Dendritic cell treated with granulocyte-macrophage colony-stimulating factor and Interleukin-4, amounts not matched to agents 40 ng/mL and 50 ng/mL, for 4 days (primary cell): ENCODE results near the gene ILK.

Experiments used
- H3K27ac Mint-ChIP-seq: one replicate; pipeline ENCODE4 v1.8.0; 2022; ENCODE audit warnings: mild to moderate bottlenecking, mixed read lengths
- H3K27me3 Mint-ChIP-seq: one replicate; pipeline ENCODE4 v1.8.0; 2022; ENCODE audit warnings: mild to moderate bottlenecking, mixed read lengths
- H3K36me3 Mint-ChIP-seq: one replicate; pipeline ENCODE4 v1.8.0; 2022; ENCODE audit warnings: low read depth, mixed read lengths
- H3K4me1 Mint-ChIP-seq: one replicate; pipeline ENCODE4 v1.8.0; 2022; ENCODE audit warnings: low read depth, mixed read lengths
- H3K4me3 Mint-ChIP-seq: one replicate; pipeline ENCODE4 v1.8.0; 2022; ENCODE audit warnings: mild to moderate bottlenecking, moderate library complexity, mixed read lengths
- H3K9me3 Mint-ChIP-seq: one replicate; pipeline ENCODE4 v1.8.0; 2022; ENCODE audit warnings: mixed read lengths
- intact Hi-C: fragments of 100-400 bp; cut with micrococcal nuclease; formaldehyde crosslinking; loops from one replicate; pipeline ENCODE4 v1.15.0; 2022

Gene ILK

GRCh38 chr11:6603287-6604080 lies at the start of gene ILK, which contains the start of gene RRP8:
Gene ILK, plus strand, starts transcription at chr11:6603774. Its CDS starts 498 bp downstream, at chr11:6604272.
Gene RRP8, minus strand, starts transcription at chr11:6603616. Its CDS starts 114 bp downstream, at chr11:6603502.
- intact Hi-C loops: loop anchor here (1.0 to 10.0 kb wide), 6 partner anchors 9 to 219 kb away; partner anchors contain the start of genes ARFIP2, MRPL17, TAF10 and TIMM10B
- peaks cover 50% of the 10 kb centered on the region for H3K36me3 Mint-ChIP-seq
- no peaks in the 10 kb centered on the region for H3K27me3 Mint-ChIP-seq
- H3K4me3 Mint-ChIP-seq: no peak within 1 kb of the TSS
- no peak within 1 kb of the TSS for H3K27ac Mint-ChIP-seq
- no peaks in the 10 kb centered on the region for H3K9me3 Mint-ChIP-seq
- peaks cover 16% of the 10 kb centered on the region for H3K4me1 Mint-ChIP-seq

GRCh38 chr11:6554828-6555706 lies 48.5 kb upstream of the ILK start:
- intact Hi-C loops: no loop called here
- Mint-ChIP-seq H3K4me1 (peaks cover 5% of the 10 kb centered on the region), H3K9me3 (no peaks in the 10 kb centered on the region), H3K36me3 (peaks cover 9% of the 10 kb centered on the region), H3K27ac (no peak overlapping the region), H3K27me3 (peaks cover 2% of the 10 kb centered on the region), H3K4me3 (no peak overlapping the region)

- Mint-ChIP-seq H3K36me3 (peaks cover 9% of the 10 kb centered on the region), H3K9me3 (no peaks in the 10 kb centered on the region)
These were observed 47.2 kb upstream of the ILK start for GRCh38 chr11:6556139-6556949.

GRCh38 chr11:6557063-6557462 lies 46.5 kb upstream of the ILK start:
- peaks cover 2% of the 10 kb centered on the region for H3K27me3 Mint-ChIP-seq
- H3K36me3 Mint-ChIP-seq: peaks cover 9% of the 10 kb centered on the region
- no peak overlapping the region for H3K27ac Mint-ChIP-seq
- H3K4me3 Mint-ChIP-seq: no peak overlapping the region
- peaks cover 11% of the 10 kb centered on the region for H3K4me1 Mint-ChIP-seq
- H3K9me3 Mint-ChIP-seq: no peaks in the 10 kb centered on the region
- intact Hi-C loops: no loop called here

More at GRCh38 chr11:6556139-6556949, 47.2 kb upstream of the ILK start:
- Mint-ChIP-seq H3K27me3 (peaks cover 2% of the 10 kb centered on the region), H3K4me1 (peaks cover 5% of the 10 kb centered on the region), H3K27ac (no peak overlapping the region), H3K4me3 (no peak overlapping the region)
- intact Hi-C loops: no loop called here

- Mint-ChIP-seq H3K4me1 (peaks cover 11% of the 10 kb centered on the region), H3K36me3 (peaks cover 9% of the 10 kb centered on the region), H3K9me3 (no peaks in the 10 kb centered on the region), H3K27ac (no peak overlapping the region), H3K27me3 (peaks cover 2% of the 10 kb centered on the region), H3K4me3 (no peak overlapping the region)
- intact Hi-C loops: no loop called here
These were observed 45.6 kb upstream of the ILK start for GRCh38 chr11:6557761-6558674.

GRCh38 chr11:6559369-6559768 lies 44.2 kb upstream of the ILK start:
- no peak overlapping the region for H3K27ac Mint-ChIP-seq
- no peaks in the 10 kb centered on the region for H3K9me3 Mint-ChIP-seq
- H3K36me3 Mint-ChIP-seq: peaks cover 15% of the 10 kb centered on the region
- H3K27me3 Mint-ChIP-seq: peaks cover 2% of the 10 kb centered on the region
- H3K4me1 Mint-ChIP-seq: peaks cover 11% of the 10 kb centered on the region
- no peak overlapping the region for H3K4me3 Mint-ChIP-seq
- intact Hi-C loops: no loop called here

- Mint-ChIP-seq H3K36me3 (peaks cover 15% of the 10 kb centered on the region), H3K9me3 (no peaks in the 10 kb centered on the region), H3K27me3 (no peaks in the 10 kb centered on the region), H3K4me3 (no peak overlapping the region), H3K27ac (no peak overlapping the region), H3K4me1 (peaks cover 11% of the 10 kb centered on the region)
- intact Hi-C loops: no loop called here
These were observed 42.3 kb upstream of the ILK start for GRCh38 chr11:6561288-6561687.

GRCh38 chr11:6563121-6563619 lies 40.4 kb upstream of the ILK start:
- H3K27ac Mint-ChIP-seq: no peak overlapping the region
- no peak overlapping the region for H3K4me3 Mint-ChIP-seq
- intact Hi-C loops: no loop called here

GRCh38 chr11:6563667-6564066 lies 39.9 kb upstream of the ILK start:
- Mint-ChIP-seq H3K27me3 (no peaks in the 10 kb centered on the region), H3K4me3 (no peak overlapping the region), H3K27ac (no peak overlapping the region), H3K9me3 (no peaks in the 10 kb centered on the region), H3K36me3 (peaks cover 6% of the 10 kb centered on the region), H3K4me1 (peaks cover 10% of the 10 kb centered on the region)
- intact Hi-C loops: no loop called here

More at GRCh38 chr11:6563121-6563619, 40.4 kb upstream of the ILK start:
- H3K36me3 Mint-ChIP-seq: peaks cover 6% of the 10 kb centered on the region
- H3K9me3 Mint-ChIP-seq: no peaks in the 10 kb centered on the region
- no peaks in the 10 kb centered on the region for H3K27me3 Mint-ChIP-seq
- H3K4me1 Mint-ChIP-seq: peaks cover 6% of the 10 kb centered on the region

GRCh38 chr11:6565325-6565724 lies 38.2 kb upstream of the ILK start:
- H3K36me3 Mint-ChIP-seq: peaks cover 6% of the 10 kb centered on the region
- H3K9me3 Mint-ChIP-seq: no peaks in the 10 kb centered on the region
- H3K27ac Mint-ChIP-seq: no peak overlapping the region
- no peak overlapping the region for H3K4me3 Mint-ChIP-seq
- no peaks in the 10 kb centered on the region for H3K27me3 Mint-ChIP-seq
- peaks cover 14% of the 10 kb centered on the region for H3K4me1 Mint-ChIP-seq
- intact Hi-C loops: no loop called here

- Mint-ChIP-seq H3K36me3 (peaks cover 9% of the 10 kb centered on the region), H3K9me3 (no peaks in the 10 kb centered on the region), H3K27ac (no peak overlapping the region), H3K4me3 (no peak overlapping the region), H3K27me3 (peaks cover 2% of the 10 kb centered on the region), H3K4me1 (peaks cover 14% of the 10 kb centered on the region)
- intact Hi-C loops: no loop called here
These were observed 37.4 kb upstream of the ILK start for GRCh38 chr11:6565988-6566703.

- peaks cover 10% of the 10 kb centered on the region for H3K4me1 Mint-ChIP-seq
- peaks cover 9% of the 10 kb centered on the region for H3K27me3 Mint-ChIP-seq
- H3K36me3 Mint-ChIP-seq: peaks cover 16% of the 10 kb centered on the region
- no peak overlapping the region for H3K27ac Mint-ChIP-seq
- H3K9me3 Mint-ChIP-seq: no peaks in the 10 kb centered on the region
- H3K4me3 Mint-ChIP-seq: no peak overlapping the region
- intact Hi-C loops: no loop called here
These were observed 36.7 kb upstream of the ILK start for GRCh38 chr11:6566704-6567370.
